ENCODE results near the gene ARSH.
"Not testable (repeated sequence)": the region's sequence is repeated elsewhere in the genome, so short reads cannot be mapped to it uniquely, and the experiment has no call there.

Gene ARSH

GRCh38 chrX:2967998-2968909 is 38.1 kb upstream of the ARSH start:
- Histone ChIP-seq H3K27me3 (ENCODE audit: control insufficient read depth, insufficient read depth, low read length) (no peaks in the 10 kb centered on the region), H3K4me1 (ENCODE audit: control insufficient read depth, insufficient read depth, low read length) (no peaks in the 10 kb centered on the region), H3K4me3 (ENCODE audit: low read length) (no peak overlapping the region), H3K9me3 (ENCODE audit: control insufficient read depth, insufficient read depth, low read length) (no peaks in the 10 kb centered on the region), H3K36me3 (ENCODE audit: control insufficient read depth, insufficient read depth, low read length) (no peaks in the 10 kb centered on the region), H3K27ac (ENCODE audit: low read length) (no peak overlapping the region)
- WGBS (ENCODE audit: insufficient coverage, insufficient read length) = no CpG with 5 or more reads among the region's 27 CpGs
- no peak for DNase-seq (ENCODE audit: low read depth, low spot score)

- WGBS (ENCODE audit: insufficient coverage, insufficient read length) = no CpG with 5 or more reads among the region's 6 CpGs
- Histone ChIP-seq H3K4me1 (ENCODE audit: control insufficient read depth, insufficient read depth, low read length) (no peaks in the 10 kb centered on the region), H3K27ac (ENCODE audit: low read length) (no peak overlapping the region), H3K9me3 (ENCODE audit: control insufficient read depth, insufficient read depth, low read length) (no peaks in the 10 kb centered on the region), H3K4me3 (ENCODE audit: low read length) (no peak overlapping the region), H3K36me3 (ENCODE audit: control insufficient read depth, insufficient read depth, low read length) (no peaks in the 10 kb centered on the region), H3K27me3 (ENCODE audit: control insufficient read depth, insufficient read depth, low read length) (no peaks in the 10 kb centered on the region)
- no peak for DNase-seq (ENCODE audit: low read depth, low spot score)
Measured at GRCh38 chrX:2969021-2969420, 37.3 kb upstream of the ARSH start.

- Histone ChIP-seq H3K36me3 (ENCODE audit: control insufficient read depth, insufficient read depth, low read length) (no peaks in the 10 kb centered on the region), H3K4me1 (ENCODE audit: control insufficient read depth, insufficient read depth, low read length) (no peaks in the 10 kb centered on the region), H3K4me3 (ENCODE audit: low read length) (no peak overlapping the region), H3K27me3 (ENCODE audit: control insufficient read depth, insufficient read depth, low read length) (no peaks in the 10 kb centered on the region), H3K27ac (ENCODE audit: low read length) (no peak overlapping the region), H3K9me3 (ENCODE audit: control insufficient read depth, insufficient read depth, low read length) (no peaks in the 10 kb centered on the region)
- no CpG with 5 or more reads among the region's 6 CpGs for WGBS (ENCODE audit: insufficient coverage, insufficient read length)
- DNase-seq (ENCODE audit: low read depth, low spot score) = no peak
Measured at GRCh38 chrX:2972391-2972790, 34.0 kb upstream of the ARSH start.

- Histone ChIP-seq H3K27ac (ENCODE audit: low read length) (no peak overlapping the region), H3K4me1 (ENCODE audit: control insufficient read depth, insufficient read depth, low read length) (no peaks in the 10 kb centered on the region), H3K27me3 (ENCODE audit: control insufficient read depth, insufficient read depth, low read length) (no peaks in the 10 kb centered on the region), H3K36me3 (ENCODE audit: control insufficient read depth, insufficient read depth, low read length) (no peaks in the 10 kb centered on the region), H3K4me3 (ENCODE audit: low read length) (no peak overlapping the region), H3K9me3 (ENCODE audit: control insufficient read depth, insufficient read depth, low read length) (no peaks in the 10 kb centered on the region)
- DNase-seq (ENCODE audit: low read depth, low spot score) = no peak
- WGBS (ENCODE audit: insufficient coverage, insufficient read length) = no CpG with 5 or more reads among the region's 1 CpG
Measured at GRCh38 chrX:2974961-2975360, 31.4 kb upstream of the ARSH start.

- not testable (repeated sequence) for H3K4me1 ChIP-seq (ENCODE audit: control insufficient read depth, insufficient read depth, low read length)
- WGBS (ENCODE audit: insufficient coverage, insufficient read length) = no CpG with 5 or more reads among the region's 4 CpGs
Measured at GRCh38 chrX:2978639-2979038, 27.7 kb upstream of the ARSH start.

GRCh38 chrX:2984342-2984741 is 22.0 kb upstream of the ARSH start:
- no peak for DNase-seq (ENCODE audit: low read depth, low spot score)
- no peaks in the 10 kb centered on the region for H3K27me3 ChIP-seq (ENCODE audit: control insufficient read depth, insufficient read depth, low read length)
- WGBS (ENCODE audit: insufficient coverage, insufficient read length) = no CpG with 5 or more reads among the region's 4 CpGs

More at GRCh38 chrX:2978639-2979038, 27.7 kb upstream of the ARSH start:
- not testable (repeated sequence) for H3K4me3 ChIP-seq (ENCODE audit: low read length); H3K27ac ChIP-seq (ENCODE audit: low read length); H3K9me3 ChIP-seq (ENCODE audit: control insufficient read depth, insufficient read depth, low read length); DNase-seq (ENCODE audit: low read depth, low spot score); H3K27me3 ChIP-seq (ENCODE audit: control insufficient read depth, insufficient read depth, low read length); H3K36me3 ChIP-seq (ENCODE audit: control insufficient read depth, insufficient read depth, low read length)

GRCh38 chrX:2989565-2989964 is 16.8 kb upstream of the ARSH start:
- Histone ChIP-seq H3K9me3 (ENCODE audit: control insufficient read depth, insufficient read depth, low read length) (no peaks in the 10 kb centered on the region), H3K36me3 (ENCODE audit: control insufficient read depth, insufficient read depth, low read length) (no peaks in the 10 kb centered on the region), H3K27me3 (ENCODE audit: control insufficient read depth, insufficient read depth, low read length) (no peaks in the 10 kb centered on the region), H3K4me3 (ENCODE audit: low read length) (no peak overlapping the region), H3K27ac (ENCODE audit: low read length) (no peak overlapping the region), H3K4me1 (ENCODE audit: control insufficient read depth, insufficient read depth, low read length) (no peaks in the 10 kb centered on the region)
- DNase-seq (ENCODE audit: low read depth, low spot score) = no peak
- no CpG with 5 or more reads among the region's 2 CpGs for WGBS (ENCODE audit: insufficient coverage, insufficient read length)

More at GRCh38 chrX:2984342-2984741, 22.0 kb upstream of the ARSH start:
- Histone ChIP-seq H3K4me1 (ENCODE audit: control insufficient read depth, insufficient read depth, low read length) (no peaks in the 10 kb centered on the region), H3K27ac (ENCODE audit: low read length) (no peak overlapping the region), H3K36me3 (ENCODE audit: control insufficient read depth, insufficient read depth, low read length) (no peaks in the 10 kb centered on the region), H3K4me3 (ENCODE audit: low read length) (no peak overlapping the region), H3K9me3 (ENCODE audit: control insufficient read depth, insufficient read depth, low read length) (no peaks in the 10 kb centered on the region)

GRCh38 chrX:3010532-3010931 is 4.2 kb downstream of the ARSH start:
- Histone ChIP-seq H3K27ac (ENCODE audit: low read length) (no peak overlapping the region), H3K27me3 (ENCODE audit: control insufficient read depth, insufficient read depth, low read length) (no peaks in the 10 kb centered on the region)
- no CpG with 5 or more reads among the region's 2 CpGs for WGBS (ENCODE audit: insufficient coverage, insufficient read length)

GRCh38 chrX:3017492-3017891 is 11.1 kb downstream of the ARSH start:
- no peak for DNase-seq (ENCODE audit: low read depth, low spot score)
- Histone ChIP-seq H3K4me3 (ENCODE audit: low read length) (no peak overlapping the region), H3K27me3 (ENCODE audit: control insufficient read depth, insufficient read depth, low read length) (no peaks in the 10 kb centered on the region), H3K36me3 (ENCODE audit: control insufficient read depth, insufficient read depth, low read length) (no peaks in the 10 kb centered on the region), H3K27ac (ENCODE audit: low read length) (no peak overlapping the region), H3K9me3 (ENCODE audit: control insufficient read depth, insufficient read depth, low read length) (no peaks in the 10 kb centered on the region), H3K4me1 (ENCODE audit: control insufficient read depth, insufficient read depth, low read length) (no peaks in the 10 kb centered on the region)

More at GRCh38 chrX:3010532-3010931, 4.2 kb downstream of the ARSH start:
- Histone ChIP-seq H3K36me3 (ENCODE audit: control insufficient read depth, insufficient read depth, low read length) (no peaks in the 10 kb centered on the region), H3K9me3 (ENCODE audit: control insufficient read depth, insufficient read depth, low read length) (no peaks in the 10 kb centered on the region), H3K4me3 (ENCODE audit: low read length) (no peak overlapping the region), H3K4me1 (ENCODE audit: control insufficient read depth, insufficient read depth, low read length) (no peaks in the 10 kb centered on the region)
- DNase-seq (ENCODE audit: low read depth, low spot score) = no peak

- no peak for DNase-seq (ENCODE audit: low read depth, low spot score)
- Histone ChIP-seq H3K27me3 (ENCODE audit: control insufficient read depth, insufficient read depth, low read length) (no peaks in the 10 kb centered on the region), H3K4me3 (ENCODE audit: low read length) (no peak overlapping the region), H3K27ac (ENCODE audit: low read length) (no peak overlapping the region), H3K9me3 (ENCODE audit: control insufficient read depth, insufficient read depth, low read length) (no peaks in the 10 kb centered on the region), H3K36me3 (ENCODE audit: control insufficient read depth, insufficient read depth, low read length) (no peaks in the 10 kb centered on the region), H3K4me1 (ENCODE audit: control insufficient read depth, insufficient read depth, low read length) (no peaks in the 10 kb centered on the region)
- no CpG with 5 or more reads among the region's 8 CpGs for WGBS (ENCODE audit: insufficient coverage, insufficient read length)
Measured at GRCh38 chrX:3024176-3024575, 17.8 kb downstream of the ARSH start.

All from iPS DF 6.9 (cell line).